GM18507 (cell line): ENCODE measurements around the gene CCDC120.

Experiments
- DNase-seq: peaks from one replicate; pipeline ENCODE4 v3.0.0; 2011; ENCODE audit warnings: low read depth; ENCODE audit not compliant: insufficient read length; ENCODE audit errors: extremely low spot score
- FAIRE-seq: peaks from 2 replicates; lab custom pipeline; 2011; peaks lifted over from hg19 to GRCh38; lab: Jason Lieb, UNC

CCDC120 gene

GRCh38 chrX:49060914-49061313, 2.1 kb downstream of the CCDC120 start:
- FAIRE-seq: no peak

GRCh38 chrX:49061490-49061889, 2.7 kb downstream of the CCDC120 start:
- no peak for DNase-seq
- no peak for FAIRE-seq

More at GRCh38 chrX:49060914-49061313, 2.1 kb downstream of the CCDC120 start:
- DNase-seq: no peak

- DNase-seq: no peak
- no peak for FAIRE-seq
These were observed 3.1 kb downstream of the CCDC120 start for GRCh38 chrX:49061916-49062315.

- FAIRE-seq (no peak), DNase-seq (no peak)
These were observed 4.9 kb downstream of the CCDC120 start for GRCh38 chrX:49063715-49064114.

- no peak for FAIRE-seq
- no peak for DNase-seq
These were observed 5.5 kb downstream of the CCDC120 start for GRCh38 chrX:49064303-49064702.

- FAIRE-seq (no peak), DNase-seq (no peak)
These were observed 5.9 kb downstream of the CCDC120 start for GRCh38 chrX:49064735-49065134.

- no peak for DNase-seq
- no peak for FAIRE-seq
These were observed 7.5 kb downstream of the CCDC120 start for GRCh38 chrX:49066278-49066677.

GRCh38 chrX:49066690-49067089, 7.9 kb downstream of the CCDC120 start:
- DNase-seq: no peak
- no peak for FAIRE-seq

GRCh38 chrX:49067285-49068120, 8.7 kb downstream of the CCDC120 start:
- DNase-seq: no peak
- no peak for FAIRE-seq

GRCh38 chrX:49069038-49069437, 10.2 kb downstream of the CCDC120 start:
- FAIRE-seq (no peak), DNase-seq (no peak)

GRCh38 chrX:49070988-49071387, 12.2 kb downstream of the CCDC120 start:
- DNase-seq: no peak
- no peak for FAIRE-seq

GRCh38 chrX:49071877-49072711, 13.3 kb downstream of the CCDC120 start:
- FAIRE-seq (no peak), DNase-seq (no peak)

- DNase-seq (no peak), FAIRE-seq (no peak)
These were observed 13.9 kb downstream of the CCDC120 start for GRCh38 chrX:49072712-49073095.

GRCh38 chrX:49073601-49074575, 15.1 kb downstream of the CCDC120 start, which contains the start of gene PRAF2:
TSS of gene PRAF2 (minus strand) at chrX:49074002. CDS start at chrX:49073987, 15 bp downstream.
- FAIRE-seq: peak; percentile 98

GRCh38 chrX:49075347-49075746, 16.5 kb downstream of the CCDC120 start:
- FAIRE-seq (no peak), DNase-seq (no peak)

More at GRCh38 chrX:49073601-49074575, 15.1 kb downstream of the CCDC120 start, which contains the start of gene PRAF2:
- peak; percentile 68 for DNase-seq

GRCh38 chrX:49077941-49078340, 19.1 kb downstream of the CCDC120 start:
- DNase-seq (no peak), FAIRE-seq (no peak)

GRCh38 chrX:49079489-49080428, 21.0 kb downstream of the CCDC120 start, which contains the start of gene WDR45:
TSS of gene WDR45 (minus strand) at chrX:49079887. CDS start at chrX:49078095, 1,792 bp downstream.
- FAIRE-seq (peak; percentile 84), DNase-seq (peak; percentile 52)

GRCh38 chrX:49082271-49082871, 23.6 kb downstream of the CCDC120 start:
- DNase-seq: no peak
- no peak for FAIRE-seq
